Measurements from ENCODE around the gene KCNQ1. TPM values are rescaled to one million over a fixed set of nuclear protein-coding genes. Genes with fewer than 3 reads are reported as not detected.
"Not testable (repeated sequence)": the region's sequence is repeated elsewhere in the genome, so short reads cannot be mapped to it uniquely, and the experiment has no call there.

KCNQ1 gene
- total RNA-seq, 3 donors from 2014 or later: 15.5 to 44.7 (median 37.4) TPM

DNA sequence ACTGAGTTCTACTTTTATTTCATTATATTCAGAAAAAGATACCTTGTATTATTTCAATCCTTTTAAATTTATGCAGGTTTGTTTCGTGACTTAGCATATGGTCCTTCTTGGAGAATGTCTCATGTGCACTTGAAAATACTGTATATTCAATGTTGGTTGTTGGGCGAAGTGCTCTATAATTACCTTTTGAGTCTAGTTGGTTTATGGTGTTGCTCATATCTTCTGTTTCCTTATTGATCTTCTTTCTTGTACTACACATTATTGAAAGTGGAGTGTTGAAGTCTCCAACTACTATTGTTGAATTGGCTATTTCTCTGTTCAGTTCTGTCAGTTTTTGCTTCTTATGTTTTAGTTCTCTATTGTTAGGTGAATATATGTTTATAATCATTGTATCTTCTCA lies 164.5 kb downstream of the KCNQ1 start:
- Histone ChIP-seq H3K4me3 (no peak overlapping the region), H3K9me3 (peaks cover 12% of the 10 kb centered on the region), H3K4me1 (ENCODE audit: low read depth) (peaks cover 10% of the 10 kb centered on the region), H3K36me3 (ENCODE audit: low read depth) (no peaks in the 10 kb centered on the region)
- TF ChIP-seq CTCF (IDR thresholded peaks at IDR 0.05): no peak
- intact Hi-C loops (cut with DNase I, micrococcal nuclease): no loop called here
- peak; percentile 78 for ATAC-seq
- no peak for DNase-seq

GRCh38 chr11:2612884-2613571 lies 168.2 kb downstream of the KCNQ1 start:
- H3K9me3 ChIP-seq: peaks cover 12% of the 10 kb centered on the region
- intact Hi-C loops (cut with DNase I, micrococcal nuclease): no loop called here
- ATAC-seq: peak; percentile 86
- H3K36me3 ChIP-seq (ENCODE audit: low read depth): no peaks in the 10 kb centered on the region
- no peak overlapping the region for H3K4me3 ChIP-seq
- DNase-seq: no peak
- peaks cover 10% of the 10 kb centered on the region for H3K4me1 ChIP-seq (ENCODE audit: low read depth)
- TF ChIP-seq CTCF (IDR thresholded peaks at IDR 0.05): no peak

- no peak overlapping the region for H3K4me3 ChIP-seq
- DNase-seq (no peak), ATAC-seq (no peak)
- peaks cover 3% of the 10 kb centered on the region for H3K9me3 ChIP-seq
- intact Hi-C loops (cut with DNase I, micrococcal nuclease): no loop called here
- H3K4me1 ChIP-seq (ENCODE audit: low read depth): no peaks in the 10 kb centered on the region
- TF ChIP-seq CTCF (IDR thresholded peaks at IDR 0.05): no peak
- H3K36me3 ChIP-seq (ENCODE audit: low read depth): no peaks in the 10 kb centered on the region
Measured at GRCh38 chr11:2621894-2622293, 177.1 kb downstream of the KCNQ1 start.

GRCh38 chr11:2625183-2625582 lies 180.4 kb downstream of the KCNQ1 start:
- peaks cover 11% of the 10 kb centered on the region for H3K9me3 ChIP-seq
- no peak overlapping the region for H3K4me3 ChIP-seq
- no peaks in the 10 kb centered on the region for H3K4me1 ChIP-seq (ENCODE audit: low read depth)
- DNase-seq: no peak
- TF ChIP-seq CTCF (IDR thresholded peaks at IDR 0.05): no peak
- no peaks in the 10 kb centered on the region for H3K36me3 ChIP-seq (ENCODE audit: low read depth)
- no peak for ATAC-seq
- intact Hi-C loops (cut with DNase I, micrococcal nuclease): no loop called here

DNA sequence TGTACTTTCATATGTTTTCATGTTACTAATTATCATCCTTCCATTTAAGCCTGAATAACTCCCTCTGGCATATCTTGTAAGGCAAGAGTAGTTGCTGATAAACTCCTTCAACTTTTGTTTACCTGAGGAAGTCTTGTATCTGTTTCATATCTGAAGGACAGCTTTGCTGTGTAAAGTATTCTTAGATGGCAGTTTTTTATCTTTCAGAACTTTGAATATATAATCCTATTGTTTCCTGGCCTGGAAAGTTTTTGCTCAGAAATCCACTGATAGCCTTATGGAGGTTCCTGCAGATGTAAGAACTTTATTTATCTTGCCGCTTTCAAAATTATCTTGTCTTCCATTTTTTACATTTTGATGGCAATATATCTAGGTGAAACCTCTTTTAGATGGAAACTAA lies 185.9 kb downstream of the KCNQ1 start:
- intact Hi-C loops (cut with DNase I, micrococcal nuclease): no loop called here
- Histone ChIP-seq H3K4me1 (ENCODE audit: low read depth) (no peaks in the 10 kb centered on the region), H3K4me3 (no peak overlapping the region), H3K9me3 (peaks cover 50% of the 10 kb centered on the region), H3K36me3 (ENCODE audit: low read depth) (no peaks in the 10 kb centered on the region)
- DNase-seq (no peak), ATAC-seq (no peak)
- TF ChIP-seq CTCF (IDR thresholded peaks at IDR 0.05): no peak

DNA sequence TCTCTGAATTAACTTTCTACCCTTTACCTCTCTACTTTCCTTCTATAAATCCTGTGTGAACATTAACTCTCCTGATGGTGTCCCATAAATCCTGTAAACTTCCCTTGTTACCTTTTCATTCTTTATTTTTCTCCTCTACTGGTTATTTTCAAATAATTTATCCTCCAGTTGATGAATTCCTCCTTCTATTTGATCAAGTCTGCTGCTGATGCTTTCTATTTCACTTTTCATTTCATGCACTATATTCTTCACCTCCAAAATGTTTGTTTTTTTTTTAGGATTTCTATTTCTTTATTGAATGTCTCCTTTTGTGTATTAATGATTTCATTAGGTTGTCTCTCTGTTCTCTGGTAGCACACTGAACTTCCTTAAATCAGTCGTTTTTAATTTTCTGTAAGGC lies 186.4 kb downstream of the KCNQ1 start:
- H3K4me3 ChIP-seq: no peak overlapping the region
- no peaks in the 10 kb centered on the region for H3K4me1 ChIP-seq (ENCODE audit: low read depth)
- no peaks in the 10 kb centered on the region for H3K36me3 ChIP-seq (ENCODE audit: low read depth)
- intact Hi-C loops (cut with DNase I, micrococcal nuclease): no loop called here
- peaks cover 50% of the 10 kb centered on the region for H3K9me3 ChIP-seq
- TF ChIP-seq CTCF (IDR thresholded peaks at IDR 0.05): no peak
- DNase-seq: no peak
- no peak for ATAC-seq

DNA sequence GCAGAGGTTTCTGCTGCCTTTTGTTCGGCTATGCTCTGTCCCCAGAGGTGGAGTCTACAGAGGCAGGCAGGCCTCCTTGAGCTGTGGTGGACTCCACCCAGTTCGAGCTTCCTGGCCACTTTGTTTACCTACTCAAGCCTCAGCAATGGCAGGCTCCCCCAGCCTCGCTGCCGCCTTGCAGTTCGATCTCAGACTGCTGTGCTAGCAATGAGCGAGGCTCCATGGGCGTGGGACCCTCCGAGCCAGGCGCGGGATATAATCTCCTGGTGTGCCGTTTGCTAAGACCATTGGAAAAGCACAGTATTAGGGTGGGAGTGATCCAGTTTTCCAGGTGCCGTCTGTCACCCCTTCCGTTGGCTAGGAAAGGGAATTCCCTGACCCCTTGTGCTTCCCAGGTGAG lies 195.0 kb downstream of the KCNQ1 start:
- intact Hi-C loops (cut with DNase I, micrococcal nuclease); H3K36me3 ChIP-seq (ENCODE audit: low read depth); DNase-seq; H3K4me3 ChIP-seq; ATAC-seq; H3K4me1 ChIP-seq (ENCODE audit: low read depth): not testable (repeated sequence)
- H3K9me3 ChIP-seq: peaks cover 51% of the 10 kb centered on the region
